ENCODE data around the gene ARL13B. TPM values are rescaled to one million over a fixed set of nuclear protein-coding genes. Genes with fewer than 3 reads are reported as not detected.

ARL13B gene
- total RNA-seq, 1 experiment from 2014 or later, result 18.4 TPM

DNA sequence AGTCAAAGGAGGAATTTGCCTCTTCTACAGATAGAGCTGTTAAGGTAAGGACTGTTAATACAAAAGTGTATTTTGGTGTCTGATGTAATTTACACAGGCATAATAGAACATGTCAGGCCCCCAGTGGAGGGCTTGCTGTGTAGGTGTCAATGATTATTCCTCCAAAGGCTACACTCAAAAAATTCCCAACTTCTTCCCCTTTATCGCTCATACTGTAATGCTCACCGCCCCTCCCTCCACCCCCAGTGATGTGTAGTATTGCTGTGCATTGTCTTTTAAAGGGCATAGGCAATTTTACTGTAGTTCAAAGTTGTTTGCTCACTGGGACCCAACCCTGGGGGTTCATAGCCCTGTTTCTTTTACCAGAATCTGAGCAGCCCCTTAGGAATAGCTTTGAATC lies 115.2 kb downstream of the ARL13B start:
- intact Hi-C loops (cut with micrococcal nuclease; ENCODE audit: unreplicated experiment), result no loop called here
- H3K9me3 ChIP-seq (ENCODE audit: low read depth, low read length, poor library complexity, severe bottlenecking), result no peaks in the 10 kb centered on the region
- ChIA-PET CTCF (no interaction called here), POLR2A (ENCODE audit: low non-redundant PET) (no interaction called here)
- H3K27me3 ChIP-seq (replicated peaks; ENCODE audit: insufficient read depth, low read depth, low read length, poor library complexity), result no peaks in the 10 kb centered on the region
- H3K4me1 ChIP-seq (ENCODE audit: insufficient read depth, low read length, poor library complexity, severe bottlenecking), result peaks cover 5% of the 10 kb centered on the region
- H3K27ac ChIP-seq (ENCODE audit: low read depth, low read length, poor library complexity, severe bottlenecking), result no peak overlapping the region
- DNase-seq (ENCODE audit: low spot score), result no peak
- BruUV-seq (replicated peaks), result no TSS peak
- H3K36me3 ChIP-seq (ENCODE audit: insufficient read depth, low read length, poor library complexity, severe bottlenecking), result no peaks in the 10 kb centered on the region
- TF ChIP-seq, protein P1, sequence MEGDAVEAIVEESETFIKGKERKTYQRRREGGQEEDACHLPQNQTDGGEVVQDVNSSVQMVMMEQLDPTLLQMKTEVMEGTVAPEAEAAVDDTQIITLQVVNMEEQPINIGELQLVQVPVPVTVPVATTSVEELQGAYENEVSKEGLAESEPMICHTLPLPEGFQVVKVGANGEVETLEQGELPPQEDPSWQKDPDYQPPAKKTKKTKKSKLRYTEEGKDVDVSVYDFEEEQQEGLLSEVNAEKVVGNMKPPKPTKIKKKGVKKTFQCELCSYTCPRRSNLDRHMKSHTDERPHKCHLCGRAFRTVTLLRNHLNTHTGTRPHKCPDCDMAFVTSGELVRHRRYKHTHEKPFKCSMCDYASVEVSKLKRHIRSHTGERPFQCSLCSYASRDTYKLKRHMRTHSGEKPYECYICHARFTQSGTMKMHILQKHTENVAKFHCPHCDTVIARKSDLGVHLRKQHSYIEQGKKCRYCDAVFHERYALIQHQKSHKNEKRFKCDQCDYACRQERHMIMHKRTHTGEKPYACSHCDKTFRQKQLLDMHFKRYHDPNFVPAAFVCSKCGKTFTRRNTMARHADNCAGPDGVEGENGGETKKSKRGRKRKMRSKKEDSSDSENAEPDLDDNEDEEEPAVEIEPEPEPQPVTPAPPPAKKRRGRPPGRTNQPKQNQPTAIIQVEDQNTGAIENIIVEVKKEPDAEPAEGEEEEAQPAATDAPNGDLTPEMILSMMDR (conservative IDR thresholded peaks at IDR 0.05; ENCODE audit: low read depth, low read length), result no peak
- TF ChIP-seq EZH2 (IDR thresholded peaks at IDR 0.05; ENCODE audit: borderline replicate concordance, low read depth, low read length, poor library complexity, severe bottlenecking), result no peak
- H3K4me3 ChIP-seq (ENCODE audit: low read depth, low read length, poor library complexity, severe bottlenecking), result no peak overlapping the region

DNA sequence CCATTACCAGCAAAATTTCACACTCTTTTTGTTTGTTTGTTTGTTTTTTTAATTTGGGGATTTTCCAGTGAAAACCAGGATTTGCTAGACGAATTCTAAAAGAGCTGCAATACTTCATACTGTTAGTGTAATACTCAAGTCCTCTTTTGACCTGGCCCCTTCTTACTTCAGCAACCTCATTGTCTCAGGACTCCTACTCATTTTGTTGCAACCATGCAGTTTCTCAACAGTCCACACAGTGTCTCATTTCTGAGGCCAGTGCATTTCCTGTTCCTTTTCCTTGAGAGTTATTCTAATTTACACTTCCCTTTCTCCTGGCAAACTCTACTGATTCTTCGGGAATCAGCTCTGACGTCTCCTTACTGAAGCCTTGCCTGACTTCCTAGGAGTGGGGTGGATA lies 118.5 kb downstream of the ARL13B start:
- no peak overlapping the region for H3K4me3 ChIP-seq (ENCODE audit: low read depth, low read length, poor library complexity, severe bottlenecking)
- no TSS peak for BruUV-seq (replicated peaks)
- no peaks in the 10 kb centered on the region for H3K27me3 ChIP-seq (replicated peaks; ENCODE audit: insufficient read depth, low read depth, low read length, poor library complexity)
- TF ChIP-seq EZH2 (IDR thresholded peaks at IDR 0.05; ENCODE audit: borderline replicate concordance, low read depth, low read length, poor library complexity, severe bottlenecking), result no peak
- TF ChIP-seq, protein P1 (conservative IDR thresholded peaks at IDR 0.05; ENCODE audit: low read depth, low read length), result peak; percentile 28; the same call in 1 of the 2 replicates
- POLR2A ChIA-PET (ENCODE audit: low non-redundant PET), result no interaction called here
- no peak overlapping the region for H3K27ac ChIP-seq (ENCODE audit: low read depth, low read length, poor library complexity, severe bottlenecking)
- CTCF ChIA-PET, result no interaction called here
- peak; percentile 40 for DNase-seq (ENCODE audit: low spot score)
- intact Hi-C loops (cut with micrococcal nuclease; ENCODE audit: unreplicated experiment), result no loop called here
- H3K9me3 ChIP-seq (ENCODE audit: low read depth, low read length, poor library complexity, severe bottlenecking), result no peaks in the 10 kb centered on the region
- peaks cover 5% of the 10 kb centered on the region for H3K4me1 ChIP-seq (ENCODE audit: insufficient read depth, low read length, poor library complexity, severe bottlenecking)
- H3K36me3 ChIP-seq (ENCODE audit: insufficient read depth, low read length, poor library complexity, severe bottlenecking), result no peaks in the 10 kb centered on the region

DNA sequence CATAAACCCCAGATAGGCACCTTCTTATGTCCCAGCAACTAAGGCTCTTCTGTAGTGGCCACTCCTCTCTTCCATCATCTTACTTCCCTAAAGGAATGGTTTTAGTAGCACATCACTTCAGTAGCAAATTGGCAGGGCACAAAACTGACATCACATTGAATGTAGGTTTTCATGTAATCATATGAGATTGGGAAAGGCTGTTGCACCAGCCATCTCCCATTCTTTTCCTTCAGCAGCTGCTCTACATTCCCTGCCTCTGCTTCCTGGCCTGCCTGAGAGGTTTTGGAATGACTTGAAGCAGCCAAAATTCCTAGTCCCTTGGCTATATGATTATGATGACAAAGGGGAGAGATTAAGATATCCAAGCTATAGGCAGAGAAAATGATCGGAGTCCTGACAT lies 119.4 kb downstream of the ARL13B start:
- H3K9me3 ChIP-seq (ENCODE audit: low read depth, low read length, poor library complexity, severe bottlenecking), result no peaks in the 10 kb centered on the region
- no peaks in the 10 kb centered on the region for H3K27me3 ChIP-seq (replicated peaks; ENCODE audit: insufficient read depth, low read depth, low read length, poor library complexity)
- ChIA-PET CTCF (no interaction called here), POLR2A (ENCODE audit: low non-redundant PET) (no interaction called here)
- TF ChIP-seq, protein P1 (conservative IDR thresholded peaks at IDR 0.05; ENCODE audit: low read depth, low read length), result no peak
- no peak for TF ChIP-seq EZH2 (IDR thresholded peaks at IDR 0.05; ENCODE audit: borderline replicate concordance, low read depth, low read length, poor library complexity, severe bottlenecking)
- H3K36me3 ChIP-seq (ENCODE audit: insufficient read depth, low read length, poor library complexity, severe bottlenecking), result no peaks in the 10 kb centered on the region
- intact Hi-C loops (cut with micrococcal nuclease; ENCODE audit: unreplicated experiment), result no loop called here
- peaks cover 5% of the 10 kb centered on the region for H3K4me1 ChIP-seq (ENCODE audit: insufficient read depth, low read length, poor library complexity, severe bottlenecking)
- BruUV-seq (replicated peaks), result no TSS peak
- H3K27ac ChIP-seq (ENCODE audit: low read depth, low read length, poor library complexity, severe bottlenecking), result no peak overlapping the region
- no peak for DNase-seq (ENCODE audit: low spot score)
- no peak overlapping the region for H3K4me3 ChIP-seq (ENCODE audit: low read depth, low read length, poor library complexity, severe bottlenecking)

All from A673 (cell line).